ENCODE data around the gene MRGPRF.

The MRGPRF gene

GRCh38 chr11:68961245-68961644 is 51.8 kb downstream of the MRGPRF start:
- no peak for DNase-seq

DNA sequence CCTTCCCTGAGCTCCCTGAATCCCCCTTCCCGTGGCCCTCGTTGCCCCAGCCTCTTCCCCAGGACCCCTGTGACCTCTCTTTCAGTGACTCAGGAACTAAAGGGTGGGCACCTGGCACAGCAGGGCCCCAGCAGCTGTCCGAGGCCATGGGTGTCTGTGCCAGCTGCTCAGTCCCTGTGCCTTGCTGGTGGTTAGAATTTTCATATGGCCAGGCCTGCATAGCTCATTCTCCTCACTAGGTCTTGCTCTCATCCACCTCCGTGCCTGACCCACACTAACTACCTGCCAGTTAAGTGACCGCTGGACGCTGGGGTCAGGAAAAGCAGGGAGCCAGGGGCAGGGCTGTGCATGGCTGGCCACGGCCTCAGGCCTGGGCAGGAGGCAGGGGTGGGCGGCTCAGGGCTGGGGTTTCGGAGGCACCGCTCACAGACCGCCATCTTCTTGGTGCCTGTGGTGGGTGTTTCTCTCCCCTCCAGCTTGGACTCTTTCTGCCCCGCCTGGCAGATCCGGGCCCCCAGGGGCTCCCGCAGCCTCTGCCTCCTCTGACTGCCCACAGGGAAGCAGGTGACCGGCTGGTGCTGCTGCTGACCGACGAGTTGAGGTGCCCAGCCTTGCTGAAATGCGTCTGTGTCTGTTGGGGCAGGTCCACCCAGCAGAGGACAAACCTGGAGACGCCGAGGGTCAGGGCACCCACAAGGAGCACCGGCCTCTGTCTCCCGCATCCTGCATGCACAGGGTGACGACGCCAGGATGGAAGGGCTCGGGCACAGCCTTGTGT is 52.6 kb downstream of the MRGPRF start:
- DNase-seq = no peak

GRCh38 chr11:68959465-68960293 is 53.4 kb downstream of the MRGPRF start:
- no peak for DNase-seq

GRCh38 chr11:68958211-68958610 is 54.8 kb downstream of the MRGPRF start:
- DNase-seq = no peak

DNA sequence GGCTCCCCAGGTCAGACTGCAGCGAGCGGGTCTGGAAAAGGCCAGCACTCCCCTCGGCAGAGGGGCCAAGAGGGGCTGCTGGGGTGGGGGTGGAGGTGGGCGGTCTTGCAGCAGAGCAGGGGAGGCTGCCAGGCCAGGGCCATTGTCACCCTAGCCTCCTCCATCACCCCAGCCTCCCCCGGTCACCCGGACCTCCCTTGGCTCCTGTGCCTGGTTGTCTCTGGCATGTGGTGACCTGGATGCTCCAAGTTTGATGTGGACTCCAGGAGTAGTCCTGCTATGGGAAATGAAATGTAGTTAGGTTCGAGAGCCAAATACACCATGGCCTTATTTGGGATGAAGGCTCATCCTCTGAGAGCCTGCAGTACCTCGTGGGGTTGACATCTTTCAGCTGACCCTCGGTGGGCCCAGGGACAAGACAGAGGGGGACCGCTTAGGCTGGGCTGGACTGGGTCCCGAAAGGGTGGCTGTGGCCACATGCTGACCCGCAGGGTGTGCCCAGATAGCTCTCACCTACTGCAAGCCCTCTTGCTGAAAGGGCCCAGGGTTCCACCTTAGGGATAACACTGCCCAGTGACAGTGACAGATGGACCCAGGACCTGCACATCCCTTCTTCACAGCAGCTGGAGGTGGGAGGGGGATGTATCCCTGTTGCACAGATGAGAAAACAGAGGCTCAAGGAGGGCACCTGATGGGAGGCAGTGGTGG is 56.3 kb downstream of the MRGPRF start:
- DNase-seq = no peak

DNA sequence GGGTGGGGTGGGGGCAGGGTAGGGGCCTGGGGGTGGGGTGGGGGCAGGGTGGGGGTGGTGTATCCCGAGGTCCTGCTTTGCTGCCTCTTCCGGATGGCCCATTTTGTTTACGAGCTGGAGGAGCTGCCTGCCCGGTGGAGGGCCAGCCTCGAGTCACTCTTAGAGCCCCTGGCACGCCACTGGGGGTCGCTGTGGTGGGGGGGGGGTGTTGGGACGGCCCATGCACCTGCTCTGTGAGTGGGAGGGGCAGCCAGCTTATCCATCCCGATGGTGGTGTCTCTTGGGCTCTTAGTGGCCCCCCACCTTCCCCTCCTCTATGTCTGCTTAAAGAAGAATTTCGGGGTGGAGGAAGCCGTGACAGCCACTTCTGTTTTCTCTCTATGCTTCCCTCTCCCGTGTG is 56.9 kb downstream of the MRGPRF start:
- DNase-seq = no peak

- no peak for DNase-seq
Observed at GRCh38 chr11:68955607-68955958, 57.5 kb downstream of the MRGPRF start.

GRCh38 chr11:68954836-68955606 is 58.0 kb downstream of the MRGPRF start:
- no peak for DNase-seq
